Measurements from ENCODE around the gene PLPPR1.

GRCh38 chr9:101326035-101326434 is 297.5 kb downstream of the PLPPR1 start:
- TF ChIP-seq CTCF (IDR thresholded peaks at IDR 0.05) (no peak), POLR2AphosphoS5 (IDR thresholded peaks at IDR 0.05; ENCODE audit: insufficient read depth in 1 of 2, low read depth in 1 of 2) (no peak)
